Activated naive CD8-positive, alpha-beta T cell treated with anti-CD3 and anti-CD28 coated beads, Interleukin-2, amount 10 ng/mL, durations not matched to agents 7 days and 5 days (primary cell): ENCODE data around the gene KIF1A. TPM values are rescaled to one million over a fixed set of nuclear protein-coding genes. Genes with fewer than 3 reads are reported as not detected.

Source experiments
- ATAC-seq: fragments of 150-1000 bp; cut with Tn5 transposase; one replicate; pipeline ENCODE4 v1.10.0; 2021; ENCODE audit warnings: low read depth, moderate library complexity
- POLR2A ChIA-PET: fragments of 350-600 bp; sonication (Branson Sonifier 250); formaldehyde crosslinking; loops from one replicate; lab custom pipeline; 2021; ENCODE audit warnings: antibody characterized with exemption; lab: Charles Lee
- DNase-seq: peaks from one replicate; pipeline ENCODE4 v3.0.0; 2021
- H3K27ac Mint-ChIP-seq: one replicate; pipeline ENCODE4 v1.8.0; 2022; ENCODE audit warnings: mild to moderate bottlenecking, mixed read lengths
- H3K27me3 Mint-ChIP-seq: one replicate; pipeline ENCODE4 v1.8.0; 2022; ENCODE audit warnings: mild to moderate bottlenecking, moderate library complexity, mixed read lengths
- H3K36me3 Mint-ChIP-seq: one replicate; pipeline ENCODE4 v1.8.0; 2021; ENCODE audit warnings: mild to moderate bottlenecking, mixed read lengths
- H3K4me1 Mint-ChIP-seq: one replicate; pipeline ENCODE4 v1.8.0; 2021; ENCODE audit warnings: mixed read lengths
- H3K4me3 Mint-ChIP-seq: one replicate; pipeline ENCODE4 v1.8.0; 2022; ENCODE audit warnings: mild to moderate bottlenecking, moderate library complexity, mixed read lengths
- H3K9me3 Mint-ChIP-seq: one replicate; pipeline ENCODE4 v1.8.0; 2021; ENCODE audit warnings: mixed read lengths
- total RNA-seq, 2 experiments: library from RNA; stranded (reverse); gene quantifications; one replicate each; pipeline ENCODE4 v1.2.3, GENCODE V29; 2021

KIF1A gene
- total RNA-seq, 2 experiments from 2014 or later: 2.0 to 2.3 TPM

DNA sequence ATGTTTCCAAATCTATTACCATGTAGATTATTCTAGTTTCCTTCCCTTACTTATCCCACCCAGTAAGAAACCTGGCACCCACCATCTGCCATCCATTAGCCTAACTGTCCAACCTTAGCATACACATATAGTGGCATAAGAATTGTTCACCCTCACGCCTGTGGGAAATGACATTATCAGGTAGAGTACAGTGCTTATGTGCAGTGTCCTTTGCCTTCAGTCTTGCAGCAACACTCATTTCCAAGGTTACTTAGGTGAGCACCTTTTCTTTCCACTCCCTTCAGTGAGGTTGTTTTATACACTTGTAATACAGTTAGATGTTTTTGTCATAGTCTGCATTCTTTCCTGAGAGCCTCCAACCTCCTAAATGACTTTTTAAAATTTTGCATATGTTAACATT is 155.4 kb downstream of the KIF1A start:
- H3K27me3 Mint-ChIP-seq: peaks cover 72% of the 10 kb centered on the region
- ATAC-seq: no peak
- H3K4me3 Mint-ChIP-seq: no peak overlapping the region
- POLR2A ChIA-PET: no interaction called here
- no peaks in the 10 kb centered on the region for H3K4me1 Mint-ChIP-seq
- H3K9me3 Mint-ChIP-seq: peaks cover 1% of the 10 kb centered on the region
- H3K36me3 Mint-ChIP-seq: no peaks in the 10 kb centered on the region
- DNase-seq: no peak
- H3K27ac Mint-ChIP-seq: no peak overlapping the region

Other genes with a start within 250 kb of the KIF1A start
- gene CAPN10, start 233.5 kb downstream of the KIF1A start, total RNA-seq: 10 to 100 TPM; 72.3 to 74.2 TPM
- gene GPR35, start 194.7 kb downstream of the KIF1A start, total RNA-seq: 10 to 100 TPM; 19.2 to 19.3 TPM
- gene AQP12B, start 137.3 kb downstream of the KIF1A start, total RNA-seq: not detected
- gene AQP12A, start 128.4 kb downstream of the KIF1A start, total RNA-seq: not detected
- gene AGXT, start 48.6 kb upstream of the KIF1A start, total RNA-seq: not detected
- gene MAB21L4, start 75.9 kb upstream of the KIF1A start, total RNA-seq: not detected
- gene CROCC2, start 86.1 kb upstream of the KIF1A start, total RNA-seq: not detected
- 10 to 100 TPM; 14.5 to 18.7 TPM for gene SNED1, start 178.4 kb upstream of the KIF1A start, total RNA-seq